Liver (tissue), 9 donors: Measurements from ENCODE around the gene AP4E1. TPM values are rescaled to one million over a fixed set of nuclear protein-coding genes. Genes with fewer than 3 reads are reported as not detected.

Experiments
- DNase-seq: peaks from one replicate; pipeline ENCODE4 v3.0.0-alpha.2; 2017; ENCODE audit warnings: low spot score
- H3K27ac ChIP-seq, 2 donors: one replicate each; pipeline ENCODE4 v1.7.0; 2013; ENCODE audit warnings: inconsistent platforms in 2 of 2, low read length in 2 of 2, control low read depth in 1 of 2, low read depth in 1 of 2, mild to moderate bottlenecking in 1 of 2
- H3K27me3 ChIP-seq, 4 donors: one replicate each; pipeline versions ENCODE4 v1.6.1 to v1.7.0; 2013; ENCODE audit warnings: low read length in 3 of 4, inconsistent platforms in 1 of 4, mild to moderate bottlenecking in 1 of 4, moderate library complexity in 1 of 4; ENCODE audit not compliant: control insufficient read depth in 4 of 4, insufficient read depth in 4 of 4
- H3K36me3 ChIP-seq, 4 donors: one replicate each; pipeline versions ENCODE4 v1.6.1 to v1.7.0; 2013; ENCODE audit warnings: low read length in 3 of 4, mild to moderate bottlenecking in 3 of 4, low read depth in 1 of 4, moderate library complexity in 1 of 4; ENCODE audit not compliant: control insufficient read depth in 4 of 4, insufficient read depth in 3 of 4
- H3K4me1 ChIP-seq, 4 donors: one replicate each; pipeline versions ENCODE4 v1.6.1 to v1.7.0; 2013; ENCODE audit warnings: low read length in 3 of 4, mild to moderate bottlenecking in 3 of 4, moderate library complexity in 1 of 4; ENCODE audit not compliant: control insufficient read depth in 4 of 4, insufficient read depth in 4 of 4
- H3K4me3 ChIP-seq, 3 donors: one replicate each; pipeline versions ENCODE4 v1.6.1 to v1.7.0; 2013; ENCODE audit warnings: low read length in 3 of 3, control low read depth in 1 of 3, low read depth in 1 of 3, mild to moderate bottlenecking in 1 of 3
- H3K9ac ChIP-seq, 2 donors: one replicate each; pipeline ENCODE4 v1.7.0; 2013; ENCODE audit warnings: low read length in 2 of 2, mild to moderate bottlenecking in 2 of 2, moderate library complexity in 2 of 2, control low read depth in 1 of 2, low read depth in 1 of 2
- H3K9me3 ChIP-seq, 4 donors: one replicate each; pipeline versions ENCODE4 v1.6.1 to v1.7.0; 2013; ENCODE audit warnings: low read length in 3 of 4; ENCODE audit not compliant: control insufficient read depth in 4 of 4
- CTCF ChIP-seq: fragments of 150-350 bp; IDR thresholded peaks from 2 replicates; pipeline ENCODE4 v1.5.1; 2017; ENCODE audit warnings: improper control_type of control experiment, low read depth, low read length; ENCODE audit not compliant: missing input control
- EGR1 ChIP-seq, 2 donors: IDR thresholded peaks; 2 replicates each; pipeline ENCODE4 v1.6.1; 2016 to 2018; ENCODE audit warnings: antibody characterized with exemption in 2 of 2, low read depth in 2 of 2
- FOXA1 ChIP-seq: IDR thresholded peaks from 2 replicates; pipeline ENCODE4 v1.6.1; 2016; ENCODE audit warnings: antibody characterized with exemption
- FOXA2 ChIP-seq: IDR thresholded peaks from 2 replicates; pipeline ENCODE4 v1.6.1; 2016; ENCODE audit warnings: antibody characterized with exemption
- HNF4A ChIP-seq, 2 donors: conservative IDR thresholded peaks; 2 replicates each; pipeline ENCODE4 v1.6.1; 2016; ENCODE audit warnings: antibody characterized with exemption in 2 of 2, mild to moderate bottlenecking in 2 of 2
- HNF4G ChIP-seq: IDR thresholded peaks from 2 replicates; pipeline ENCODE4 v1.6.1; 2016; ENCODE audit warnings: antibody characterized with exemption
- JUND ChIP-seq, 2 donors: IDR thresholded peaks; 2 replicates each; pipeline ENCODE4 v1.6.1; 2016; ENCODE audit warnings: antibody characterized with exemption in 2 of 2
- NR2F2 ChIP-seq: IDR thresholded peaks from 2 replicates; pipeline ENCODE4 v1.6.1; 2016; ENCODE audit warnings: antibody characterized with exemption
- RAD21 ChIP-seq, 2 donors: IDR thresholded peaks; 2 replicates each; pipeline ENCODE4 v1.6.1; 2016; ENCODE audit warnings: antibody characterized with exemption in 2 of 2, mild to moderate bottlenecking in 2 of 2
- RXRA ChIP-seq, 2 donors: IDR thresholded peaks; 2 replicates each; pipeline ENCODE4 v1.6.1; 2017 to 2018; ENCODE audit warnings: antibody characterized with exemption in 2 of 2, mild to moderate bottlenecking in 1 of 2
- TAF1 ChIP-seq: conservative IDR thresholded peaks from 2 replicates; pipeline ENCODE4 v1.6.1; 2016; ENCODE audit warnings: antibody characterized with exemption, mild to moderate bottlenecking
- YY1 ChIP-seq: IDR thresholded peaks from 2 replicates; pipeline ENCODE4 v1.6.1; 2016; ENCODE audit warnings: antibody characterized with exemption, mild to moderate bottlenecking
- WGBS: extraction: QIAGEN DNeasy Blood & Tissue Kit; methylation state at CpG from one replicate; pipeline ENCODE4 v1.1.7; 2013; 5-methylcytosine and 5-hydroxymethylcytosine counted together
- polyA plus RNA-seq, 2 donors: library from polyadenylated mRNA; stranded (reverse) in 1 of 2; unstranded in 1 of 2; fragments of 200-250 nt in 1 of 2; fragments of >200 nt in 1 of 2; fragmentation: Nextera tagmentation in 1 of 2; extraction: Ambion mirVana in 1 of 2; gene quantifications; one replicate each; pipeline versions ENCODE4 v1.2.1 to v1.2.3, GENCODE V29; 2013 to 2015
- total RNA-seq, 2 donors: library from RNA; depleted of rRNA; stranded (reverse); fragments of >200 nt; gene quantifications; one replicate each; pipeline ENCODE4 v1.2.3, GENCODE V29; 2014
- donor health status: healthy.
- donor health status: healthy.
- donor health status: healthy.
- donor health status: healthy.
- donor health status: healthy.

Gene AP4E1
- total and polyA plus RNA-seq, 4 donors = 1.3 to 10.2 (median 4.6) TPM

- no peaks in the 10 kb centered on the region for H3K4me1 ChIP-seq
- DNase-seq = no peak
- H3K9me3 ChIP-seq = peaks cover 0 to 7% (median 0%) of the 10 kb centered on the region in 4 donors
- H3K36me3 ChIP-seq = peaks cover 7 to 20% (median 14%) of the 10 kb centered on the region in 4 donors
- no peak overlapping the region for H3K9ac ChIP-seq
- H3K27me3 ChIP-seq = no peaks in the 10 kb centered on the region
- no peak for TF ChIP-seq CTCF
- H3K27ac ChIP-seq = no peak overlapping the region
- H3K4me3 ChIP-seq = no peak overlapping the region
Observed at GRCh38 chr15:50971542-50971941, 63.1 kb downstream of the AP4E1 start.

- Histone ChIP-seq H3K4me1 (no peaks in the 10 kb centered on the region), H3K36me3 (peaks cover 9 to 20% (median 14%) of the 10 kb centered on the region in 4 donors), H3K9ac (no peak overlapping the region), H3K27ac (no peak overlapping the region), H3K9me3 (peaks cover 0 to 7% (median 0%) of the 10 kb centered on the region in 4 donors), H3K4me3 (no peak overlapping the region), H3K27me3 (no peaks in the 10 kb centered on the region)
- no peak for DNase-seq
- WGBS = 87% methylated on average over 4 of the region's 4 CpGs
- TF ChIP-seq FOXA2 (no peak), EGR1 (IDR thresholded peaks at IDR 0.05; ENCODE audit: low read depth in 2 of 2) (no peak)
Observed at GRCh38 chr15:50973605-50974004, 65.1 kb downstream of the AP4E1 start.

DNA sequence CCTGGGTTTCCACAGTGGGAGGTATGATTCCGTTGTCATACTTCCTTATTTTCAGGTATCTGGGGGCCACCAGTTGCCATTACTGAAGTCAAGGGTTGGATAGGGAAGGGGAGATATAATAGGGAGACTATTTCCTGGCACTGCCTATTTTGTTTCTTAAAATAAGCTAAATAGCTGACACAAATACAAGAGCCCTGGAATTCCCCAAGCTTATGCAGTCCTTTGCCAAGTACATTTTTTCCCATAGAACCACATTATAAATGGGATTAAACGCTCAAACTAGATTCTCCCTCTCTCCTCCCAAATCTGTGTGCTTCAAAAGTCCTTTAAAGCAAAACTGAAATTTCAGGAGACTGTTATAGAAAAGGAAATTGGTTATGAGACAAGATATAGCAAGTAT lies 68.7 kb downstream of the AP4E1 start:
- TF ChIP-seq HNF4A (conservative IDR thresholded peaks at IDR 0.05) = no peak
- no peak for TF ChIP-seq YY1
- TF ChIP-seq FOXA1 = no peak
- TF ChIP-seq CTCF = no peak
- TF ChIP-seq TAF1 = no peak
- TF ChIP-seq RXRA (IDR thresholded peaks at IDR 0.05) = no peak
- no peak for TF ChIP-seq JUND (IDR thresholded peaks at IDR 0.05)
- no peak for TF ChIP-seq RAD21 (IDR thresholded peaks at IDR 0.05)
- no peak for TF ChIP-seq NR2F2
- no peak for TF ChIP-seq HNF4G
- no peaks in the 10 kb centered on the region for H3K27me3 ChIP-seq
- no peak overlapping the region for H3K27ac ChIP-seq
- WGBS = 88% methylated on average over 2 of the region's 2 CpGs
- H3K9ac ChIP-seq = no peak overlapping the region
- peaks cover 4 to 7% (median 5%) of the 10 kb centered on the region in 4 donors for H3K36me3 ChIP-seq
- no peaks in the 10 kb centered on the region for H3K4me1 ChIP-seq
- no peak overlapping the region for H3K4me3 ChIP-seq
- DNase-seq = no peak
- no peaks in the 10 kb centered on the region for H3K9me3 ChIP-seq
